ENCODE results near the gene ROBO1.

GRCh38 chr3:78855190-78855589 lies 912.6 kb downstream of the ROBO1 start:
- no peak for TF ChIP-seq CTCF (IDR thresholded peaks at IDR 0.05)
- no peak for TF ChIP-seq POLR2A (IDR thresholded peaks at IDR 0.05)
